ENCODE results near the gene MAML2. TPM values are rescaled to one million over a fixed set of nuclear protein-coding genes. Genes with fewer than 3 reads are reported as not detected.
A peak's percentile ranks its signal among the peaks of the same experiment; 100 is the strongest.

MAML2 gene
- total and polyA plus RNA-seq, 7 donors = 2.8 to 20.7 (median 11.8) TPM

DNA sequence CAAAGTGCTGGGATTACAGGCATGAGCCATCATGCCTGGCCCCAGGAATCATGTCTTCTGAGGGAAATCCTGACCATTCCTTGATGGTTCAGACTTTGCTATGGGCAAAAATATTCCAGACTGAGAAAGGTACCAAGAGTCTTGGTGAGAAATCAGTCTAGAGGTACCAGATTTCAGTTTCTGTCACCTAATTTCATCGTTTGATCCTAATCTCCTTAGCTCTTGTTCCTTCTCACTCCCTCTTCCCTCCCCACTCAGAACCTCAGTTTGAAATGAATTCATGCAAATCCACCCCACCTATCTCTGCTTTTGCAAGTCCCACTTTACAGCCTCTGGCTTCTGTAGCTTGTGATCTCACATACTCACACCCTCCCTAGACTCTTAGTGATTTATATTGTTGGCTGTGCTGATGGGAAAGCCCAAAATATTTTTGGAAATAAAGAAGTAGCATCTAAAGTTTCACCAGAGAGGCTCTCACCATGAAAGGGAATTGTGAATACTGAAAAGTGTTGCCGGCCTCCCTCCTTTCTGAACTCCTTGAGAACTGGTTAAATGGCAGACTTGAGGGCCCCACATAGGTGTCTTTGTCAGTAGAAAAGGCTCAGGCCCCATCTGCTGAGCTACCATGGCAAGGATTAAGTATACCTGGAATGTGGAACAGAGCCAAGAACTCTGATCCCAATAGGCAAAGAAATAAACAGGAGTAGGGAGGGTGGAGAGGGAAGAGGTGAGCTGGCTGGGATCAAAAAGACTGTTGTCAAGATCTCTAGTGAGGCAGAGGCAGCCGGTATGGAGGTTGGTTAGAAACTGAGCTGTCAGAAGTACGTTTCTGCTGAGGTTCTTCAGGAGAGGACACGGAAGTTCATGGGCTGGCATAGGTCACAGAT is 228.6 kb downstream of the MAML2 start:
- TF ChIP-seq, protein P1, sequence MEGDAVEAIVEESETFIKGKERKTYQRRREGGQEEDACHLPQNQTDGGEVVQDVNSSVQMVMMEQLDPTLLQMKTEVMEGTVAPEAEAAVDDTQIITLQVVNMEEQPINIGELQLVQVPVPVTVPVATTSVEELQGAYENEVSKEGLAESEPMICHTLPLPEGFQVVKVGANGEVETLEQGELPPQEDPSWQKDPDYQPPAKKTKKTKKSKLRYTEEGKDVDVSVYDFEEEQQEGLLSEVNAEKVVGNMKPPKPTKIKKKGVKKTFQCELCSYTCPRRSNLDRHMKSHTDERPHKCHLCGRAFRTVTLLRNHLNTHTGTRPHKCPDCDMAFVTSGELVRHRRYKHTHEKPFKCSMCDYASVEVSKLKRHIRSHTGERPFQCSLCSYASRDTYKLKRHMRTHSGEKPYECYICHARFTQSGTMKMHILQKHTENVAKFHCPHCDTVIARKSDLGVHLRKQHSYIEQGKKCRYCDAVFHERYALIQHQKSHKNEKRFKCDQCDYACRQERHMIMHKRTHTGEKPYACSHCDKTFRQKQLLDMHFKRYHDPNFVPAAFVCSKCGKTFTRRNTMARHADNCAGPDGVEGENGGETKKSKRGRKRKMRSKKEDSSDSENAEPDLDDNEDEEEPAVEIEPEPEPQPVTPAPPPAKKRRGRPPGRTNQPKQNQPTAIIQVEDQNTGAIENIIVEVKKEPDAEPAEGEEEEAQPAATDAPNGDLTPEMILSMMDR (IDR thresholded peaks at IDR 0.05) = no peak
- TF ChIP-seq POLR2A (IDR thresholded peaks at IDR 0.05) (no peak), POLR2AphosphoS5 (IDR thresholded peaks at IDR 0.05) (no peak), EP300 (IDR thresholded peaks at IDR 0.05) (no peak)
- DNase-seq = no peak
- no peaks in the 10 kb centered on the region for H3K36me3 ChIP-seq
- H3K27me3 ChIP-seq = no peaks in the 10 kb centered on the region
- 49 to 72% methylated on average over 5 of the region's 5 CpGs for WGBS, 2 donors
- H3K27ac ChIP-seq = peak overlapping the region; percentile 28 to 80 (median 76)
- no peak overlapping the region for H3K4me3 ChIP-seq
- H3K9me3 ChIP-seq = no peaks in the 10 kb centered on the region
- intact Hi-C loops (cut with DNase I) = loop anchor here (10.0 kb wide), 1 partner anchor 80 kb away; no protein-coding TSS in a partner anchor
- peaks cover 0 to 33% (median 29%) of the 10 kb centered on the region in 4 donors for H3K4me1 ChIP-seq

DNA sequence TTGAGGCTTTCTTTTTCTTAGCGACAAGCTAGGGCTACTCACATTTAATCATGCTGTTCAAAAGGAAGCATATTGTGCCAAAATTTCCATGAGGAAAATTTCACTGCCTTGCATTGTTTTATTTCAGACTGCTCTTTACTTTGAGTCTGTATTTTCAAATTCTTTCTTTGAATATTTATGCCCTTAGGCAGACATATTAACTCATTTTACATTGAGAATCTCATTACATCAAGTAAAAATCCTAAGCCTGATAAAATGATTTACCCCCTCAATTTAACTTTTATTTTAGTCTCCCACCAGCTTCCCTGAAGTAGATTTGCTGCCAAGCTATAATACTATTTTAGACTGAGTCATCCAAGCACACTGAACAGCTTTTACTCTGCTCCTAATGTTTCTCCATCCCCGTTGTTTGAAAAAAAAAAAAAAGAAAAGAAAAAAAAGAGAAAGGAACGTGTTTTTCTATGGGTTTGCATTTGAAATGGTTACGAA is 229.8 kb downstream of the MAML2 start:
- no peaks in the 10 kb centered on the region for H3K9me3 ChIP-seq
- TF ChIP-seq, protein P1 (IDR thresholded peaks at IDR 0.05) = no peak
- TF ChIP-seq POLR2AphosphoS5 (IDR thresholded peaks at IDR 0.05) = peak in 2 of 4 donors; percentile 19 to 33
- WGBS, 2 donors = 71 to 79% methylated on average over 4 of the region's 4 CpGs
- intact Hi-C loops (cut with DNase I) = loop anchor here (10.0 kb wide), 1 partner anchor 82 kb away; no protein-coding TSS in a partner anchor
- H3K27me3 ChIP-seq = no peaks in the 10 kb centered on the region
- peaks cover 0 to 33% (median 29%) of the 10 kb centered on the region in 4 donors for H3K4me1 ChIP-seq
- no peaks in the 10 kb centered on the region for H3K36me3 ChIP-seq
- H3K27ac ChIP-seq = peak overlapping the region; percentile 58 to 80 (median 76)
- H3K4me3 ChIP-seq = peak overlapping the region in 1 of 4 donors; percentile 10
- DNase-seq = no peak

DNA sequence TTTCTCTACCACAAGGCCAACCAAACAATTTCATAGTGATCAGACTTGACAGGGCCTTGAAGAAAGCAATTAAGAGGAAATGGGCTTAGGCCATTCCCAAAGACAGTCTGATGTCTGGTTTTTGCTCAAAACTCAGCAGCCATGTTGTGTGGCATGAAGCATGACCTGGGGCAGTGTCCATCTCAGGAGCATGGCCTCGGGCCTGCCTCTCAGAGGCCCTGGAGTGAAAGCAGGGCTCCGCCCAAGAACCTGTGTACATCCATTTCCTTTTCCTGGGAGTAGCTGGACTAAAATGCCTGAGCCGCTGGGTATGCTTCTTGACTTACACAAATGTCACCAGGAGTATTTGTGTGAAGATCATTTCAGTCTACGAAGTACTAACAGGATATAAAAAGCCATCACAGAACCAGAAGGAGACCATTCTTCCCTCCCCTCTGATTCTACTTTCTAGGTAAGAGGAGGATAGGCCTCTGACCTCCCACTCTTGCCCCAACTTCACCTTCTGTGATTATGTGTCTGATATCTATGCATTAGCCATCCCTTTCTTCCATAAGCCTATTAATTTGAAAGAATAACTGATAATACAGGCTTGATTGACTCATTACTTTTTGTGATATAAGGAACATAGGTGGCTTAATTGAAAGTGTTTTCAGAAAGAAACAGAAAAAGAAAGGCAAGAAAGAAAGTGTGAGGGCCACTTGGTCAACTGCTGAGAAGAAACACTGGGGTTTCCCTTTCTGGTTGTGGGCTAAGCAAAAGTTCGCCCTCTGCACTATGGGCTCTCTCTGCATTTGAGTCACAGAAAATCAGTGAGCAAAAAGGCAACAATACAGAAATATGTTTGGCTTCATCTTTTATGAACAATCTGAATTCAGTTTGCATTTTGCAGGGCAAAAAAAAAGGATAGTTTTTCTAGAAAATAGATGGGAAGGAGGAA is 230.5 kb downstream of the MAML2 start:
- H3K4me3 ChIP-seq = no peak overlapping the region

DNA sequence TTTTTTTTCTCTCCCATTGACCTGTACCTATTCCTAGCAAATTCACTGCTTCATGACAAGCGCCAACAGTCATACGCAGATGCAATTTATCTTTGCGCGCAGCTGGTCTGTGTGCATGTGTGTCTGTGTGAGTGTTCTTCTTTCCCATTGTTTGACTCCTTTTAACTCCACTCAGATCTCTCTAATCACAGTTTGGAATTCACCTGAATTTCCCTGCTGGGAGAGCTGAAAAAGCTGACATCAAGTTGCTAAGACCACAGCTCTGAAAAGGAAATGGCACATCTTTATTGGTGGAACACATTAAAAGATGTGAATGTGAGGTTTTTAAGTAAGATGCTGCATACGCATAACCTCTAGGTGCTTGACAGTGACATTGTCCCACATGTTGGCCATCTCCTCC is 231.7 kb downstream of the MAML2 start:
- intact Hi-C loops (cut with DNase I) = loop anchor here (10.0 kb wide), 1 partner anchor 83 kb away; no protein-coding TSS in a partner anchor
- Histone ChIP-seq H3K27ac (no peak overlapping the region), H3K4me3 (no peak overlapping the region), H3K36me3 (no peaks in the 10 kb centered on the region), H3K27me3 (no peaks in the 10 kb centered on the region), H3K4me1 (peaks cover 0 to 33% (median 29%) of the 10 kb centered on the region in 4 donors), H3K9me3 (no peaks in the 10 kb centered on the region)
- TF ChIP-seq POLR2AphosphoS5 (IDR thresholded peaks at IDR 0.05) (no peak), EP300 (IDR thresholded peaks at IDR 0.05) (no peak), POLR2A (IDR thresholded peaks at IDR 0.05) (no peak)
- TF ChIP-seq, protein P1 (IDR thresholded peaks at IDR 0.05) = no peak
- DNase-seq = no peak
- WGBS, 2 donors = 96 to 97% methylated on average over 5 of the region's 5 CpGs

More for the DNA sequence above, 230.5 kb downstream of the MAML2 start:
- peaks cover 0 to 33% (median 29%) of the 10 kb centered on the region in 4 donors for H3K4me1 ChIP-seq
- H3K36me3 ChIP-seq = no peaks in the 10 kb centered on the region
- WGBS, 2 donors = 84 to 88% methylated on average over 5 of the region's 5 CpGs
- no peaks in the 10 kb centered on the region for H3K27me3 ChIP-seq
- DNase-seq = no peak
- intact Hi-C loops (cut with DNase I) = loop anchor here (10.0 kb wide), 1 partner anchor 82 kb away; no protein-coding TSS in a partner anchor
- peak overlapping the region; percentile 58 to 80 (median 76) for H3K27ac ChIP-seq
- no peaks in the 10 kb centered on the region for H3K9me3 ChIP-seq
- TF ChIP-seq EP300 (IDR thresholded peaks at IDR 0.05) (no peak), POLR2AphosphoS5 (IDR thresholded peaks at IDR 0.05) (no peak), POLR2A (IDR thresholded peaks at IDR 0.05) (no peak)
- TF ChIP-seq, protein P1 (IDR thresholded peaks at IDR 0.05) = no peak
